ENCODE measurements around the gene DNLZ. TPM values are rescaled to one million over a fixed set of nuclear protein-coding genes. Genes with fewer than 3 reads are reported as not detected.

DNLZ gene
- total and polyA plus RNA-seq, 9 of the 15 experiments (the other 6 are each of a cell fraction or from before 2014, with no cell fraction given), result 0.17 to 44.6 (median 3.4) TPM

DNA sequence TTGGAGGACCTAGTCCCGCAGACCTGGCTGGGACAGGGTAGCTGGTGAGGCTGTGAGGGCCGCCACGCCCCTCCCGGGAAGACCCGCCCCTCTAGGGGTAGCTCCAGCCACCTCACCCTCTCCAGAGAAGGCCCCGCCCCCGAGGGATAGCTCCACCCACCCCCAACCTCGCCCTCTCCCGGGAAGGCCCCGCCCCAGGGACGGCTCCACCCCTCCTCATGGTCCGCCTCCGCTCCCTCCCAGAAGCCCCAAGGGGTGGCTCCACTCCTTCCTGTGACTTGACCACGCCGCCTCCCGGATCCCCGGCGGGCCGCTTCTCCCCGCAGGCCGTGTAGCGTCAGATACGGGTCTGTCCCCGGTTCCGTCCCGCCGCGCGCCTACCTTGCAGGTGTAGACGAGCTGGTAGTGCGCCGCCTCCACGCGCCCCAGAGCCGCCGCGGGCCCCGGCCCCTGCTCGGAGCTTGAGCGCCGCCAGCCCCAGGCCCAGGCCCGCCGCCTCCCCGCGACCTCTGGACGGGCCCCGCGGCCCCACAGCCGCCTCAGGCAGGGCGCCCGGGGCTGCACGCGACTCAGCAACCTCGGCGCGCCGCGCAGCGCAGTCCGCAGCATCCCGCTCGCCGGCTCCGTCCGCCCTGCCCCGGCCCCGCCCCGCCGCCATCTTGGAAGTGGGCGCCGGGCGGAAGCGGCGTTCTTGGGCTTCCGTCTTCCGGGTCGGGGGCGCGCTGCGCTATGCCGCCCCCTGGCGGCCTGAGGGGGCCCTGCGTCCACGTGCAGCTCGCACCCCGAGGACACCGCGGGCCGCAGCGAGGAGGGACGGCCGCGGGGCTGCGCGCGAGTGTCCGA lies at the start of gene DNLZ (continued):
- TF ChIP-seq, protein P1, sequence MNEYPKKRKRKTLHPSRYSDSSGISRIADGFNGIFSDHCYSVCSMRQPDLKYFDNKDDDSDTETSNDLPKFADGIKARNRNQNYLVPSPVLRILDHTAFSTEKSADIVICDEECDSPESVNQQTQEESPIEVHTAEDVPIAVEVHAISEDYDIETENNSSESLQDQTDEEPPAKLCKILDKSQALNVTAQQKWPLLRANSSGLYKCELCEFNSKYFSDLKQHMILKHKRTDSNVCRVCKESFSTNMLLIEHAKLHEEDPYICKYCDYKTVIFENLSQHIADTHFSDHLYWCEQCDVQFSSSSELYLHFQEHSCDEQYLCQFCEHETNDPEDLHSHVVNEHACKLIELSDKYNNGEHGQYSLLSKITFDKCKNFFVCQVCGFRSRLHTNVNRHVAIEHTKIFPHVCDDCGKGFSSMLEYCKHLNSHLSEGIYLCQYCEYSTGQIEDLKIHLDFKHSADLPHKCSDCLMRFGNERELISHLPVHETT (CRISPR knock-in tag; conservative IDR thresholded peaks at IDR 0.05 in 1 of 2, IDR thresholded peaks at IDR 0.05 in 1 of 2), result peak in 1 of 2 experiments; percentile 93; a peak in 2 of 4 replicates
- peak; percentile 72; the same call in 1 of the 2 replicates for TF ChIP-seq LCOR (CRISPR knock-in tag; IDR thresholded peaks at IDR 0.05)
- TF ChIP-seq ZNF444 (CRISPR knock-in tag; IDR thresholded peaks at IDR 0.05), result 0 out of 2 replicates have a peak, but pooled peaks have one; percentile 31
- peak; percentile 100 for TF ChIP-seq ELF2 (CRISPR knock-in tag; IDR thresholded peaks at IDR 0.05)
- 0 out of 2 replicates have a peak, but pooled peaks have one; percentile 52 for TF ChIP-seq ZNF583 (CRISPR knock-in tag; IDR thresholded peaks at IDR 0.05)
- 0 out of 2 replicates have a peak, but pooled peaks have one; percentile 12 for TF ChIP-seq ZNF695 (CRISPR knock-in tag; IDR thresholded peaks at IDR 0.05)
- TF ChIP-seq HDAC1 (IDR thresholded peaks at IDR 0.05), result peak in 1 of 2 experiments; percentile 66; a peak in 2 of 4 replicates
- peak; percentile 99 for TF ChIP-seq CXXC5 (CRISPR knock-in tag; IDR thresholded peaks at IDR 0.05)
- TF ChIP-seq SMAD4 (CRISPR knock-in tag; conservative IDR thresholded peaks at IDR 0.05), result peak; percentile 82
- TF ChIP-seq, protein P2, sequence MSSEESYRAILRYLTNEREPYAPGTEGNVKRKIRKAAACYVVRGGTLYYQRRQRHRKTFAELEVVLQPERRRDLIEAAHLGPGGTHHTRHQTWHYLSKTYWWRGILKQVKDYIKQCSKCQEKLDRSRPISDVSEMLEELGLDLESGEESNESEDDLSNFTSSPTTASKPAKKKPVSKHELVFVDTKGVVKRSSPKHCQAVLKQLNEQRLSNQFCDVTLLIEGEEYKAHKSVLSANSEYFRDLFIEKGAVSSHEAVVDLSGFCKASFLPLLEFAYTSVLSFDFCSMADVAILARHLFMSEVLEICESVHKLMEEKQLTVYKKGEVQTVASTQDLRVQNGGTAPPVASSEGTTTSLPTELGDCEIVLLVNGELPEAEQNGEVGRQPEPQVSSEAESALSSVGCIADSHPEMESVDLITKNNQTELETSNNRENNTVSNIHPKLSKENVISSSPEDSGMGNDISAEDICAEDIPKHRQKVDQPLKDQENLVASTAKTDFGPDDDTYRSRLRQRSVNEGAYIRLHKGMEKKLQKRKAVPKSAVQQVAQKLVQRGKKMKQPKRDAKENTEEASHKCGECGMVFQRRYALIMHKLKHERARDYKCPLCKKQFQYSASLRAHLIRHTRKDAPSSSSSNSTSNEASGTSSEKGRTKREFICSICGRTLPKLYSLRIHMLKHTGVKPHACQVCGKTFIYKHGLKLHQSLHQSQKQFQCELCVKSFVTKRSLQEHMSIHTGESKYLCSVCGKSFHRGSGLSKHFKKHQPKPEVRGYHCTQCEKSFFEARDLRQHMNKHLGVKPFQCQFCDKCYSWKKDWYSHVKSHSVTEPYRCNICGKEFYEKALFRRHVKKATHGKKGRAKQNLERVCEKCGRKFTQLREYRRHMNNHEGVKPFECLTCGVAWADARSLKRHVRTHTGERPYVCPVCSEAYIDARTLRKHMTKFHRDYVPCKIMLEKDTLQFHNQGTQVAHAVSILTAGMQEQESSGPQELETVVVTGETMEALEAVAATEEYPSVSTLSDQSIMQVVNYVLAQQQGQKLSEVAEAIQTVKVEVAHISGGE (CRISPR knock-in tag; IDR thresholded peaks at IDR 0.05), result peak in 1 of 3 experiments; percentile 88; a peak in 2 of 6 replicates
- TF ChIP-seq POLR2AphosphoS2 (IDR thresholded peaks at IDR 0.05; ENCODE audit: low read length), result peak; percentile 97
- TF ChIP-seq, protein P3, sequence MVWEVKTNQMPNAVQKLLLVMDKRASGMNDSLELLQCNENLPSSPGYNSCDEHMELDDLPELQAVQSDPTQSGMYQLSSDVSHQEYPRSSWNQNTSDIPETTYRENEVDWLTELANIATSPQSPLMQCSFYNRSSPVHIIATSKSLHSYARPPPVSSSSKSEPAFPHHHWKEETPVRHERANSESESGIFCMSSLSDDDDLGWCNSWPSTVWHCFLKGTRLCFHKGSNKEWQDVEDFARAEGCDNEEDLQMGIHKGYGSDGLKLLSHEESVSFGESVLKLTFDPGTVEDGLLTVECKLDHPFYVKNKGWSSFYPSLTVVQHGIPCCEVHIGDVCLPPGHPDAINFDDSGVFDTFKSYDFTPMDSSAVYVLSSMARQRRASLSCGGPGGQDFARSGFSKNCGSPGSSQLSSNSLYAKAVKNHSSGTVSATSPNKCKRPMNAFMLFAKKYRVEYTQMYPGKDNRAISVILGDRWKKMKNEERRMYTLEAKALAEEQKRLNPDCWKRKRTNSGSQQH (CRISPR knock-in tag; IDR thresholded peaks at IDR 0.05), result peak; percentile 55; the same call in 1 of the 2 replicates
- TF ChIP-seq JUNB (CRISPR knock-in tag; conservative IDR thresholded peaks at IDR 0.05), result no peak
- TF ChIP-seq POLR2B (IDR thresholded peaks at IDR 0.05; ENCODE audit: low read depth, partially characterized antibody), result peak; percentile 82
- TF ChIP-seq MTA2 (IDR thresholded peaks at IDR 0.05; ENCODE audit: low read depth), result no peak
- TF ChIP-seq SRF (CRISPR knock-in tag; IDR thresholded peaks at IDR 0.05), result peak in 1 of 2 experiments; percentile 20; a peak in 1 of 4 replicates
- peak; percentile 75 for TF ChIP-seq POLR2H (tag; IDR thresholded peaks at IDR 0.05; ENCODE audit: low read depth)
- TF ChIP-seq TEAD4 (IDR thresholded peaks at IDR 0.05; ENCODE audit: low read length), result peak; percentile 48
- TF ChIP-seq TEAD4 (CRISPR knock-in tag; IDR thresholded peaks at IDR 0.05; ENCODE audit: borderline replicate concordance), result no peak
- TF ChIP-seq RAD51 (IDR thresholded peaks at IDR 0.05; ENCODE audit: borderline replicate concordance, low read depth), result no peak
- TF ChIP-seq PHF20 (IDR thresholded peaks at IDR 0.05; ENCODE audit: partially characterized antibody), result peak; percentile 59

Measured in K562 (cell line).